GM06990 (cell line): ENCODE data around the gene VIPR2.

Experiments
- DNase-seq: peaks from one replicate; pipeline ENCODE4 v3.0.0-alpha.2; 2011; ENCODE audit not compliant: insufficient read length; ENCODE audit errors: extremely low read depth
- H3K27me3 ChIP-seq: replicated peaks from 2 replicates; pipeline ENCODE4 v1.6.0; 2011; ENCODE audit warnings: low read length; ENCODE audit not compliant: control insufficient read depth, insufficient read depth
- H3K36me3 ChIP-seq: 2 replicates; pipeline ENCODE4 v1.5.1; 2011; ENCODE audit warnings: low read length; ENCODE audit not compliant: control insufficient read depth, insufficient read depth
- H3K4me3 ChIP-seq: replicated peaks from 2 replicates; pipeline ENCODE4 v1.5.1; 2011; ENCODE audit warnings: low read depth, mild to moderate bottlenecking, control low read depth, low read length
- CTCF ChIP-seq: IDR thresholded peaks from 2 replicates; pipeline ENCODE4 v1.5.1; 2011; ENCODE audit warnings: low read length, control low read depth, mild to moderate bottlenecking, inconsistent platforms; ENCODE audit not compliant: insufficient read depth, poor library complexity, severe bottlenecking

Gene VIPR2

GRCh38 chr7:159032322-159032721 is 112.3 kb downstream of the VIPR2 start:
- no peak for TF ChIP-seq CTCF
- no peak for DNase-seq
- Histone ChIP-seq H3K27me3 (no peaks in the 10 kb centered on the region), H3K4me3 (no peak overlapping the region), H3K36me3 (no peaks in the 10 kb centered on the region)

DNA sequence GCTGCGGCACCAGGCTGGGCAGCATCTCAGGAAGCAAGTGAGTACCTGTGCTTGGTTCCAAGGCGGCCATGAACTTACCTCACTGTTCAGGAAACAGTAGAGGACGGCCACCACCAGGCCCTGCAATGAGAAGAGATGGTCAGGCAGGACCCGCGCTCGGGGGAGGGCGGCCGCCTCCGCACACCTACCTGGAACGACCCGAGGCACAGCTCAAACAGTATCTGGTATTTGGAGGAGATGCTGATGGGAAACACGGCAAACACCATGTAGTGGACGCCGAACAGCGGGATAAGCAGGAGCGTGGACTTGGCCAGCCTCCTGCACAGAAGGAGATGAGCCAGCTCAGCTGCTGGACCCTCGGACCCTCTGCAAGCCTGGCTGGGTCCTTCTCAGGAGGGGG is 112.9 kb downstream of the VIPR2 start:
- no peaks in the 10 kb centered on the region for H3K27me3 ChIP-seq
- no peak for TF ChIP-seq CTCF
- DNase-seq, result no peak
- no peaks in the 10 kb centered on the region for H3K36me3 ChIP-seq
- no peak overlapping the region for H3K4me3 ChIP-seq

DNA sequence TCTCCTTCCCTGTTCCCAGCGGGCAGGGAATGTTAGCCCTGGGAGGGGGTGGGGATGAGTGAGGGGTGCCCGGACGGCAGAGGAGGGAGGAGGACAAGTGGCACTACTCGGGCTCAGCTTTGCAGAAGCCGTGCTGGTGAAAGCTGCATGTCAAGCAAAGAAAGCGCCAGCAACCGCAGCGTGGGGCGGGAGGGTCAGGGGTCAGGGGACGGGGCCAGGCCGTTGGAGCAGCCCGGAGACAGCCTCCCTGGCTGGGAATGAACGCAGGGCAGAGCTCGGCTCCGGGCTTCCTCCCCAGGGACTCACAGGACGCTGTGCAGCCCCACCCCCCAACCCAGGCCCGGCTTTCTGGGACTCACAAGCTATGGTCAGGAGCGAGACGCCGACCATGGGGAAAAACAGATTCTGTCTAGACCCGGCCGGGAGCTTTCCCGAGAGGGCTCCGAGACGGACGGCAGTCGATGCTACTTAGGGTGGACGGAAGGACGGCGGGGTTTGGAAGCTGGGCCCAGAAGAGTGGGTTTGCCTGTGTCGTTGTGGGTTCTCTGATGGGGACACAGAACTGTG is 113.4 kb downstream of the VIPR2 start:
- H3K36me3 ChIP-seq, result no peaks in the 10 kb centered on the region
- no peak overlapping the region for H3K4me3 ChIP-seq
- no peak for TF ChIP-seq CTCF
- DNase-seq, result no peak
- no peaks in the 10 kb centered on the region for H3K27me3 ChIP-seq

DNA sequence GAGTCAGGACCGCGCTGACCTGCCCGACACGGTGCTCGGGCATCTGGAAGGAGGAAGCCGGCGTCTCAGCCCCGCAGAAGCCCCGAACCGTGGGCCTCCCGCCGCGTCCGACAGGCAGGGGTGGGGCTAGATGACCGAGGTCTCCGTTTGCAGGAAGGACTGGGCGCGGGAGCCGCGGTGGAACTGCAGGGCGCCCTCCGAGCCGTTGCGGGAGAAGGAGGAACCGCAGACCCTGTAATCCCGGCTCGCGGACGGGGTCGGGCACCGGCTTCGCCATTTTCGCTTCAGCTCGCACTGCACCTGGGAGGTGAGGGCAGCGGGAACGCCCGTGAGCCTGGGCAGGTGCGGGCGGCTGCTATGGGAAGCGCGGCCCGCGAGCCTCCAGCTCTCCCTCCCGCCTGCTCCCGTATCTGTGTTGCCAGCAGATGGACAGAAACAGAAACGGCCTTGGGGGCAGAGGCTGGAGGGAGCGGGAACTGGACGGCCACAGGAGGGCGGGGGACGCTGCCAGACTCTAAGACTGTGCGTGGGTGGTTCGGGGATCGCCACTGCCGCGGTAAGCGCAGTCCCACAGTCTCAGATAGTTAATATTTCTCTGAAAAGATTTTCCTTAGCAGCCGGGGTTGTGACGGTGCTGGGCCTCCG is 114.1 kb downstream of the VIPR2 start:
- Histone ChIP-seq H3K27me3 (no peaks in the 10 kb centered on the region), H3K4me3 (no peak overlapping the region), H3K36me3 (no peaks in the 10 kb centered on the region)
- no peak for TF ChIP-seq CTCF
- no peak for DNase-seq

DNA sequence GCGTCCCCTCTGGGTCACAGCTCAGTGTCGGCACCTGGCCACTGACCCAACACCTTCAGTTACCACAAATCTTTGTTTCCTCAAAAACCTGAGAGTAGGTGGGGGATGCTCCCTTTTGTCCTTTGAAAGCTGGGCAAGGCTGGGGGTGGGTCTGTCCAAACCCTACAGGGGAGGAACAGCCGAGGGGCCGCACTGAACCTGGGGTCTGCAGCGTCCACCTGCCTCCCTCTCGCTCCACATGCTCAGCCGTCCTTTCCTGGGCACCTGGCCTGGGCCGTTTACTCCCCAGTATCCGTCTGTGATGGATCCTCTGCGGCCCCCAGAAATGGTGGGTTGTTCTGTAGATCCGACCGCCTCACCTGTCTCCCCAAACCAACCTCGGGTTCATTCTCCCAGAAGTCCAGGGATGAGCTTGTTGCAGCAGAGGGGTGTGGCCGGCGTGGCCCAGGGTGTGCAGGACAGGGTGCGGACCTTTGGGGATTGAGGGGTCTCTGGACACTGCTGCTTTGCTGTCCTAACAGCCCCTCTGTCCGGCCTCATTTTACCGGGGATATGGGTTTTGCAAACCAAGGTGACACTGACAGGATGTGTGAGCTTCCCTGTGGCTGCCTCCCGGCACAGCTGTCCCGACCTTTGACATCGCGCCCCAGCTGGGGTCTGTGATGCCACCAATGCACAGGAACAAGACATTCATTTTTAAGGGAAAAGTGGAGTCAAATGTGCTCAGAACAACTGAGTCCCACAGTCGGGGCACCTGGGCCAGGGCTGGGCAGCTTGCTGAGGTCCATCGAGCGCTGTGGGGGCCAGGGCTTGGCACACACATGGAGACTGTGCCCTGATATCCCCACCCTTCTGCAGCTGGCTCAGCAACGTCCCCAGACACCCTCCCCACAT is 115.9 kb downstream of the VIPR2 start:
- DNase-seq, result no peak
- no peak for TF ChIP-seq CTCF
- H3K4me3 ChIP-seq, result no peak overlapping the region
- no peaks in the 10 kb centered on the region for H3K36me3 ChIP-seq
- H3K27me3 ChIP-seq, result no peaks in the 10 kb centered on the region
